Endothelial cell of umbilical vein (primary cell): ENCODE results near the gene NHLRC4. TPM values are rescaled to one million over a fixed set of nuclear protein-coding genes. Genes with fewer than 3 reads are reported as not detected.

Experiments
- BruUV-seq: library from RNA; stranded (reverse); fragments of 400-500 nt; replicated peaks from 2 replicates; lab custom pipeline; 2021; lab: Mats Ljungman, UMichigan
- CTCF ChIA-PET: fragments of 300-600, 350-600 bp; sonication (Branson Sonifier 250); formaldehyde crosslinking; loops from one replicate; lab custom pipeline; 2021; ENCODE audit warnings: antibody characterized with exemption, inconsistent platforms; lab: Charles Lee
- POLR2A ChIA-PET: fragments of 300-600, 350-600 bp; sonication (Branson Sonifier 250); formaldehyde crosslinking; loops from one replicate; lab custom pipeline; 2021; ENCODE audit warnings: antibody characterized with exemption, inconsistent platforms; lab: Charles Lee
- DNase-seq: peaks from one replicate; pipeline ENCODE4 v3.0.0-alpha.2; 2011; ENCODE audit warnings: low read depth, low spot score
- FAIRE-seq: peaks from 2 replicates; lab custom pipeline; 2011; peaks lifted over from hg19 to GRCh38; lab: Jason Lieb, UNC
- H2AFZ ChIP-seq: 2 replicates; pipeline ENCODE4 v1.6.0; 2012; ENCODE audit warnings: low read depth, low read length, control low read depth, inconsistent platforms
- H3K27ac ChIP-seq: 2 replicates; pipeline ENCODE4 v1.5.1; 2011; ENCODE audit warnings: low read depth, mild to moderate bottlenecking, control low read depth, low read length, moderate library complexity; ENCODE audit not compliant: insufficient read depth
- H3K27me3 ChIP-seq, 2 experiments: 2 replicates each; pipeline versions ENCODE4 v1.6.0 to v1.6.1; 2011; ENCODE audit warnings: low read length in 2 of 2, mixed read lengths in 1 of 2; ENCODE audit not compliant: control insufficient read depth in 2 of 2, insufficient read depth in 2 of 2
- H3K36me3 ChIP-seq, 2 experiments: 2 replicates in 1 of 2; 3 replicates in 1 of 2; pipeline ENCODE4 v1.5.1; 2011; ENCODE audit warnings: low read length in 2 of 2, mild to moderate bottlenecking in 1 of 2, moderate library complexity in 1 of 2; ENCODE audit not compliant: control insufficient read depth in 2 of 2, insufficient read depth in 2 of 2; ENCODE audit errors: extremely low read depth in 1 of 2
- H3K4me1 ChIP-seq: 3 replicates; pipeline ENCODE4 v1.5.1; 2011; ENCODE audit warnings: mild to moderate bottlenecking, low read length; ENCODE audit not compliant: control insufficient read depth, insufficient read depth; ENCODE audit errors: extremely low read depth
- H3K4me2 ChIP-seq: 2 replicates; pipeline ENCODE4 v1.6.1; 2011; ENCODE audit warnings: low read length, control low read depth, mixed read lengths; ENCODE audit not compliant: insufficient read depth
- H3K4me3 ChIP-seq, 3 experiments: fragments of 200-600 bp in 1 of 3; sonication (generic), shearing (Covaris generic) in 1 of 3; replicated peaks in 1 of 3; 2 replicates each; pipeline ENCODE4 v1.5.1; 2011 to 2016; ENCODE audit warnings: control low read depth in 3 of 3, low read length in 3 of 3, mild to moderate bottlenecking in 2 of 3, inconsistent platforms in 1 of 3, low read depth in 1 of 3, moderate library complexity in 1 of 3; ENCODE audit not compliant: insufficient read depth in 1 of 3
- H3K79me2 ChIP-seq: 2 replicates; pipeline ENCODE4 v1.6.0; 2012; ENCODE audit warnings: low read length, inconsistent platforms; ENCODE audit not compliant: control insufficient read depth, insufficient read depth
- H3K9ac ChIP-seq: replicated peaks from 2 replicates; pipeline ENCODE3; 2011; ENCODE audit warnings: low read length, control low read depth; ENCODE audit not compliant: insufficient read depth; ENCODE audit errors: extremely low read depth
- H3K9me1 ChIP-seq: replicated peaks from 3 replicates; pipeline ENCODE4 v1.6.0; 2011; ENCODE audit warnings: mild to moderate bottlenecking, low read length; ENCODE audit not compliant: control insufficient read depth, insufficient read depth; ENCODE audit errors: extremely low read depth
- H3K9me3 ChIP-seq: replicated peaks from 2 replicates; pipeline ENCODE4 v1.5.1; 2012; ENCODE audit warnings: low read length, inconsistent platforms; ENCODE audit not compliant: control insufficient read depth, insufficient read depth
- H4K20me1 ChIP-seq: replicated peaks from 2 replicates; pipeline ENCODE3; 2011; ENCODE audit warnings: mild to moderate bottlenecking, low read length; ENCODE audit not compliant: control insufficient read depth, insufficient read depth; ENCODE audit errors: extremely low read depth
- EZH2 ChIP-seq: IDR thresholded peaks from 2 replicates; pipeline ENCODE4 v1.6.1; 2012; ENCODE audit warnings: borderline replicate concordance, low read depth, mild to moderate bottlenecking, moderate library complexity, low read length, inconsistent platforms; ENCODE audit not compliant: severe bottlenecking
- FOS ChIP-seq: IDR thresholded peaks from 2 replicates; pipeline ENCODE4 v1.6.1; 2011; ENCODE audit warnings: mild to moderate bottlenecking, low read length, moderate library complexity, borderline replicate concordance; ENCODE audit not compliant: insufficient read depth
- GATA2 ChIP-seq: IDR thresholded peaks from 2 replicates; pipeline ENCODE4 v1.7.0; 2011; ENCODE audit warnings: low read depth, mild to moderate bottlenecking, moderate library complexity, mixed read lengths, low read length; ENCODE audit not compliant: insufficient read length, insufficient read depth
- POLR2AphosphoS5 ChIP-seq: IDR thresholded peaks from 2 replicates; pipeline ENCODE4 v1.6.1; 2012; ENCODE audit warnings: low read depth, mild to moderate bottlenecking, control low read depth, low read length, moderate library complexity; ENCODE audit not compliant: insufficient read depth
- dilution Hi-C: fragments of 300-500 bp; cut with MboI; formaldehyde crosslinking; loops from one replicate; pipeline ENCODE4 v1.15.0; 2019; ENCODE audit warnings: low sequenced_read_pairs; ENCODE audit not compliant: extremely low pct_ligation_motif_present
- intact Hi-C: fragments of 100-400 bp; cut with micrococcal nuclease; formaldehyde crosslinking; loops from one replicate; pipeline ENCODE4 v1.10.0; 2022
- polyA plus RNA-seq, 4 experiments: library from polyadenylated mRNA; depleted of rRNA in 3 of 4; stranded (reverse) in 3 of 4; unstranded in 1 of 4; fragments of >200 nt; gene quantifications; 2 replicates each; pipeline versions ENCODE4 v1.2.1 to v1.2.3, GENCODE V29; 2011 to 2012; ENCODE audit warnings: missing spikeins in 1 of 4
- total RNA-seq: library from RNA; stranded (reverse); gene quantifications from 2 replicates; pipeline ENCODE4 v1.2.3, GENCODE V29; 2021
- TF ChIP-seq, protein P1 (sequence below): IDR thresholded peaks from 2 replicates; pipeline ENCODE4 v1.6.1; 2011; ENCODE audit not compliant: insufficient read depth, insufficient read length
- TF ChIP-seq, protein P2 (sequence below), 2 donors: IDR thresholded peaks; 1 replicate in 1 of 2; 2 replicates in 1 of 2; pipeline ENCODE4 v1.5.1; 2011; ENCODE audit warnings: low read length in 2 of 2, mild to moderate bottlenecking in 2 of 2, moderate library complexity in 2 of 2, control low read depth in 1 of 2, inconsistent platforms in 1 of 2, low read depth in 1 of 2; ENCODE audit not compliant: insufficient read depth in 1 of 2; ENCODE audit errors: extremely low read depth in 1 of 2

NHLRC4 gene
- total and polyA plus RNA-seq, 2 donors (not counting 3 experiments of a cell fraction or from before 2014, with no cell fraction given) = 0.73 to 0.94 TPM

DNA sequence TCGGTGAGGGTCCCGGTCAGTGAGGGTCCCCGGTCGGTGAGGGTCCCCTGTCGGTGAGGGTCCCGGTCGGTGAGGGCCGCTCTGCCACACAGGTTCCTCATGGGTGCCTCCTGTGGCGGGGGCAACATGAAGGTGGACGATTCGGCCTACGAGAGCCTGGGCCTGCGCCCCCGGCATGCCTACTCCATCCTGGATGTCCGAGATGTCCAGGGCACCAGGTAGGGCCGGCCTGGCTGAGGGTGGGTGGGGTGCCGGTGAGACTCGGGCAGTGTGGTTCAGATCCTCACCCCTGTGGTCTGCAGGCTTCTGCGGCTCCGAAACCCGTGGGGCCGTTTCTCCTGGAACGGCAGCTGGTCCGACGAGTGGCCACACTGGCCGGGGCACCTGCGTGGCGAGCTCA is 15.6 kb upstream of the NHLRC4 start:
- no peaks in the 10 kb centered on the region for H3K9me3 ChIP-seq
- DNase-seq = no peak
- H3K4me1 ChIP-seq = peaks cover 6% of the 10 kb centered on the region
- no peak for FAIRE-seq
- no TSS peak for BruUV-seq
- dilution Hi-C loops (no loop called here), intact Hi-C loops (no loop called here)
- no peaks in the 10 kb centered on the region for H4K20me1 ChIP-seq
- POLR2A ChIA-PET = no interaction called here
- H3K4me2 ChIP-seq = no peak overlapping the region
- TF ChIP-seq, protein P1, sequence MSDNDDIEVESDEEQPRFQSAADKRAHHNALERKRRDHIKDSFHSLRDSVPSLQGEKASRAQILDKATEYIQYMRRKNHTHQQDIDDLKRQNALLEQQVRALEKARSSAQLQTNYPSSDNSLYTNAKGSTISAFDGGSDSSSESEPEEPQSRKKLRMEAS = no peak
- TF ChIP-seq GATA2 = no peak
- no peak for TF ChIP-seq POLR2AphosphoS5
- TF ChIP-seq FOS = no peak
- no peak for TF ChIP-seq EZH2
- TF ChIP-seq, protein P2, sequence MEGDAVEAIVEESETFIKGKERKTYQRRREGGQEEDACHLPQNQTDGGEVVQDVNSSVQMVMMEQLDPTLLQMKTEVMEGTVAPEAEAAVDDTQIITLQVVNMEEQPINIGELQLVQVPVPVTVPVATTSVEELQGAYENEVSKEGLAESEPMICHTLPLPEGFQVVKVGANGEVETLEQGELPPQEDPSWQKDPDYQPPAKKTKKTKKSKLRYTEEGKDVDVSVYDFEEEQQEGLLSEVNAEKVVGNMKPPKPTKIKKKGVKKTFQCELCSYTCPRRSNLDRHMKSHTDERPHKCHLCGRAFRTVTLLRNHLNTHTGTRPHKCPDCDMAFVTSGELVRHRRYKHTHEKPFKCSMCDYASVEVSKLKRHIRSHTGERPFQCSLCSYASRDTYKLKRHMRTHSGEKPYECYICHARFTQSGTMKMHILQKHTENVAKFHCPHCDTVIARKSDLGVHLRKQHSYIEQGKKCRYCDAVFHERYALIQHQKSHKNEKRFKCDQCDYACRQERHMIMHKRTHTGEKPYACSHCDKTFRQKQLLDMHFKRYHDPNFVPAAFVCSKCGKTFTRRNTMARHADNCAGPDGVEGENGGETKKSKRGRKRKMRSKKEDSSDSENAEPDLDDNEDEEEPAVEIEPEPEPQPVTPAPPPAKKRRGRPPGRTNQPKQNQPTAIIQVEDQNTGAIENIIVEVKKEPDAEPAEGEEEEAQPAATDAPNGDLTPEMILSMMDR (IDR thresholded peaks at IDR 0.05; ENCODE audit: extremely low read depth in 1 of 2, insufficient read depth in 1 of 2, low read depth in 1 of 2, low read length in 2 of 2) = no peak
- H3K27me3 ChIP-seq = no peaks in the 10 kb centered on the region
- CTCF ChIA-PET = no interaction called here
- H3K9me1 ChIP-seq = no peaks in the 10 kb centered on the region
- H3K4me3 ChIP-seq = no peak overlapping the region
- H2AFZ ChIP-seq = no peak overlapping the region
- H3K36me3 ChIP-seq = peaks cover 0 to 14% of the 10 kb centered on the region in 2 experiments
- no peak overlapping the region for H3K27ac ChIP-seq
- H3K79me2 ChIP-seq = peaks cover 6% of the 10 kb centered on the region
- H3K9ac ChIP-seq = no peak overlapping the region
